Measurements from ENCODE around the gene ZCCHC4.

The ZCCHC4 gene

GRCh38 chr4:25302626-25303025 is 9.9 kb upstream of the ZCCHC4 start:
- no peak for DNase-seq
- H3K4me1 ChIP-seq = no peaks in the 10 kb centered on the region
- H3K36me3 ChIP-seq = no peaks in the 10 kb centered on the region
- H3K9me3 ChIP-seq = no peaks in the 10 kb centered on the region
- peaks cover 30% of the 10 kb centered on the region for H3K27me3 ChIP-seq
- TF ChIP-seq CTCF (IDR thresholded peaks at IDR 0.05; ENCODE audit: low read depth, low read length) = no peak
- no peak overlapping the region for H3K4me3 ChIP-seq (ENCODE audit: low read depth, low read length)

- H3K27me3 ChIP-seq = peaks cover 21% of the 10 kb centered on the region
- H3K4me3 ChIP-seq (ENCODE audit: low read depth, low read length) = no peak overlapping the region
- H3K4me1 ChIP-seq = no peaks in the 10 kb centered on the region
- DNase-seq = no peak
- H3K36me3 ChIP-seq = no peaks in the 10 kb centered on the region
- no peak for TF ChIP-seq CTCF (IDR thresholded peaks at IDR 0.05; ENCODE audit: low read depth, low read length)
- no peaks in the 10 kb centered on the region for H3K9me3 ChIP-seq
Measured at GRCh38 chr4:25303578-25303977, 9.0 kb upstream of the ZCCHC4 start.

- no peaks in the 10 kb centered on the region for H3K4me1 ChIP-seq
- TF ChIP-seq CTCF (IDR thresholded peaks at IDR 0.05; ENCODE audit: low read depth, low read length) = no peak
- H3K4me3 ChIP-seq (ENCODE audit: low read depth, low read length) = no peak overlapping the region
- no peak for DNase-seq
- H3K27me3 ChIP-seq = no peaks in the 10 kb centered on the region
- H3K9me3 ChIP-seq = no peaks in the 10 kb centered on the region
- H3K36me3 ChIP-seq = no peaks in the 10 kb centered on the region
Measured at GRCh38 chr4:25306518-25307057, 6.0 kb upstream of the ZCCHC4 start.

GRCh38 chr4:25307596-25307995 is 5.0 kb upstream of the ZCCHC4 start:
- no peak for TF ChIP-seq CTCF (IDR thresholded peaks at IDR 0.05; ENCODE audit: low read depth, low read length)
- H3K36me3 ChIP-seq = no peaks in the 10 kb centered on the region
- H3K27me3 ChIP-seq = no peaks in the 10 kb centered on the region
- no peaks in the 10 kb centered on the region for H3K4me1 ChIP-seq
- H3K4me3 ChIP-seq (ENCODE audit: low read depth, low read length) = no peak overlapping the region
- no peaks in the 10 kb centered on the region for H3K9me3 ChIP-seq
- no peak for DNase-seq

- H3K36me3 ChIP-seq = no peaks in the 10 kb centered on the region
- DNase-seq = no peak
- no peaks in the 10 kb centered on the region for H3K27me3 ChIP-seq
- no peak overlapping the region for H3K4me3 ChIP-seq (ENCODE audit: low read depth, low read length)
- no peak for TF ChIP-seq CTCF (IDR thresholded peaks at IDR 0.05; ENCODE audit: low read depth, low read length)
- no peaks in the 10 kb centered on the region for H3K4me1 ChIP-seq
- no peaks in the 10 kb centered on the region for H3K9me3 ChIP-seq
Measured at GRCh38 chr4:25308306-25308705, 4.3 kb upstream of the ZCCHC4 start.

- no peaks in the 10 kb centered on the region for H3K27me3 ChIP-seq
- TF ChIP-seq CTCF (IDR thresholded peaks at IDR 0.05; ENCODE audit: low read depth, low read length) = no peak
- DNase-seq = no peak
- H3K36me3 ChIP-seq = no peaks in the 10 kb centered on the region
- H3K9me3 ChIP-seq = no peaks in the 10 kb centered on the region
- H3K4me1 ChIP-seq = no peaks in the 10 kb centered on the region; the same call in 1 of the 2 replicates
- no peak overlapping the region for H3K4me3 ChIP-seq (ENCODE audit: low read depth, low read length)
Measured at GRCh38 chr4:25308761-25309160, 3.8 kb upstream of the ZCCHC4 start.
